ENCODE results near the gene ACOT11.
"Not testable (repeated sequence)": the region's sequence is repeated elsewhere in the genome, so short reads cannot be mapped to it uniquely, and the experiment has no call there.

ACOT11 gene

GRCh38 chr1:54624466-54625464 lies 76.7 kb downstream of the ACOT11 start:
- Histone ChIP-seq H3F3A (ENCODE audit: insufficient read depth, low read length) (no peaks in the 10 kb centered on the region), H3K4me3 (ENCODE audit: low read length) (no peak overlapping the region), H3K36me3 (replicated peaks; ENCODE audit: insufficient read depth, low read length) (no peaks in the 10 kb centered on the region), H3K79me2 (ENCODE audit: low read length) (no peaks in the 10 kb centered on the region), H3K27ac (ENCODE audit: low read length) (no peak overlapping the region), H3K9ac (ENCODE audit: low read length) (no peak overlapping the region), H3K4me2 (ENCODE audit: low read depth, low read length) (no peak overlapping the region), H3K27me3 (replicated peaks; ENCODE audit: insufficient read depth, low read length) (peaks cover 7% of the 10 kb centered on the region; the same call in 1 of the 2 replicates), H3K9me3 (replicated peaks; ENCODE audit: insufficient read depth, low read length) (no peaks in the 10 kb centered on the region), H4K20me1 (ENCODE audit: insufficient read depth, low read length) (no peaks in the 10 kb centered on the region), H3K4me1 (ENCODE audit: low read length) (no peaks in the 10 kb centered on the region), H3K9me2 (replicated peaks; ENCODE audit: insufficient read depth, low read length) (no peaks in the 10 kb centered on the region), H2AFZ (ENCODE audit: low read length) (no peak overlapping the region)
- TF ChIP-seq EZH2 (optimal IDR thresholded peaks at IDR 0.05; ENCODE audit: low read depth, low read length) (no peak), CTCF (IDR thresholded peaks at IDR 0.05; ENCODE audit: low read length) (no peak), EZH2phosphoT487 (IDR thresholded peaks at IDR 0.05; ENCODE audit: low read length) (no peak)
- DNase-seq = no peak

GRCh38 chr1:54627196-54627595 lies 79.2 kb downstream of the ACOT11 start:
- Histone ChIP-seq H3K79me2 (ENCODE audit: low read length) (no peaks in the 10 kb centered on the region), H3K36me3 (replicated peaks; ENCODE audit: insufficient read depth, low read length) (no peaks in the 10 kb centered on the region), H3K9ac (ENCODE audit: low read length) (no peak overlapping the region), H3K4me3 (ENCODE audit: low read length) (no peak overlapping the region), H3F3A (ENCODE audit: insufficient read depth, low read length) (no peaks in the 10 kb centered on the region), H3K4me1 (ENCODE audit: low read length) (no peaks in the 10 kb centered on the region), H3K27ac (ENCODE audit: low read length) (no peak overlapping the region), H3K9me3 (replicated peaks; ENCODE audit: insufficient read depth, low read length) (no peaks in the 10 kb centered on the region), H3K4me2 (ENCODE audit: low read depth, low read length) (no peak overlapping the region), H3K9me2 (replicated peaks; ENCODE audit: insufficient read depth, low read length) (no peaks in the 10 kb centered on the region), H4K20me1 (ENCODE audit: insufficient read depth, low read length) (no peaks in the 10 kb centered on the region), H2AFZ (ENCODE audit: low read length) (no peak overlapping the region), H3K27me3 (replicated peaks; ENCODE audit: insufficient read depth, low read length) (peaks cover 7% of the 10 kb centered on the region; the same call in 1 of the 2 replicates)
- no peak for DNase-seq
- TF ChIP-seq EZH2phosphoT487 (IDR thresholded peaks at IDR 0.05; ENCODE audit: low read length) = no peak

GRCh38 chr1:54635804-54636203 lies 87.8 kb downstream of the ACOT11 start:
- not testable (repeated sequence) for H3K27me3 ChIP-seq (replicated peaks; ENCODE audit: insufficient read depth, low read length); DNase-seq; H3K9ac ChIP-seq (ENCODE audit: low read length); H3K9me3 ChIP-seq (replicated peaks; ENCODE audit: insufficient read depth, low read length); H3K9me2 ChIP-seq (replicated peaks; ENCODE audit: insufficient read depth, low read length); H3F3A ChIP-seq (ENCODE audit: insufficient read depth, low read length); H3K27ac ChIP-seq (ENCODE audit: low read length); H3K36me3 ChIP-seq (replicated peaks; ENCODE audit: insufficient read depth, low read length); H3K4me2 ChIP-seq (ENCODE audit: low read depth, low read length); H3K79me2 ChIP-seq (ENCODE audit: low read length); H3K4me1 ChIP-seq (ENCODE audit: low read length); H4K20me1 ChIP-seq (ENCODE audit: insufficient read depth, low read length); H3K4me3 ChIP-seq (ENCODE audit: low read length); H2AFZ ChIP-seq (ENCODE audit: low read length)

- H4K20me1 ChIP-seq (ENCODE audit: insufficient read depth, low read length); H3K79me2 ChIP-seq (ENCODE audit: low read length); H3F3A ChIP-seq (ENCODE audit: insufficient read depth, low read length); H3K4me1 ChIP-seq (ENCODE audit: low read length); DNase-seq; H3K36me3 ChIP-seq (replicated peaks; ENCODE audit: insufficient read depth, low read length); H2AFZ ChIP-seq (ENCODE audit: low read length); H3K27ac ChIP-seq (ENCODE audit: low read length); H3K9me3 ChIP-seq (replicated peaks; ENCODE audit: insufficient read depth, low read length); H3K4me2 ChIP-seq (ENCODE audit: low read depth, low read length); H3K4me3 ChIP-seq (ENCODE audit: low read length); H3K27me3 ChIP-seq (replicated peaks; ENCODE audit: insufficient read depth, low read length); H3K9me2 ChIP-seq (replicated peaks; ENCODE audit: insufficient read depth, low read length); H3K9ac ChIP-seq (ENCODE audit: low read length): not testable (repeated sequence)
Measured at GRCh38 chr1:54636461-54637446, 88.7 kb downstream of the ACOT11 start.

All from MM.1S (cell line).